Measurements from ENCODE around the gene SELENOS.

- no peak for TF ChIP-seq CTCF (IDR thresholded peaks at IDR 0.05; ENCODE audit: poor library complexity)
- no peak for TF ChIP-seq EZH2phosphoT487 (IDR thresholded peaks at IDR 0.05; ENCODE audit: low read depth, severe bottlenecking, unreplicated experiment)
Measured at GRCh38 chr15:101313041-101313761, 35.9 kb upstream of the SELENOS start.

Measured in hepatocyte (in vitro differentiated cells).